Endothelial cell of umbilical vein (primary cell): ENCODE results near the gene LHX4. TPM values are rescaled to one million over a fixed set of nuclear protein-coding genes. Genes with fewer than 3 reads are reported as not detected.

Source experiments
- BruUV-seq: library from RNA; stranded (reverse); fragments of 400-500 nt; replicated peaks from 2 replicates; lab custom pipeline; 2021; lab: Mats Ljungman, UMichigan
- CTCF ChIA-PET: fragments of 300-600, 350-600 bp; sonication (Branson Sonifier 250); formaldehyde crosslinking; loops from one replicate; lab custom pipeline; 2021; ENCODE audit warnings: antibody characterized with exemption, inconsistent platforms; lab: Charles Lee
- POLR2A ChIA-PET: fragments of 300-600, 350-600 bp; sonication (Branson Sonifier 250); formaldehyde crosslinking; loops from one replicate; lab custom pipeline; 2021; ENCODE audit warnings: antibody characterized with exemption, inconsistent platforms; lab: Charles Lee
- DNase-seq: peaks from one replicate; pipeline ENCODE4 v3.0.0-alpha.2; 2011; ENCODE audit warnings: low read depth, low spot score
- FAIRE-seq: peaks from 2 replicates; lab custom pipeline; 2011; peaks lifted over from hg19 to GRCh38; lab: Jason Lieb, UNC
- H2AFZ ChIP-seq: 2 replicates; pipeline ENCODE4 v1.6.0; 2012; ENCODE audit warnings: low read depth, low read length, control low read depth, inconsistent platforms
- H3K27ac ChIP-seq: 2 replicates; pipeline ENCODE4 v1.5.1; 2011; ENCODE audit warnings: low read depth, mild to moderate bottlenecking, control low read depth, low read length, moderate library complexity; ENCODE audit not compliant: insufficient read depth
- H3K27me3 ChIP-seq, 2 experiments: 2 replicates each; pipeline versions ENCODE4 v1.6.0 to v1.6.1; 2011; ENCODE audit warnings: low read length in 2 of 2, mixed read lengths in 1 of 2; ENCODE audit not compliant: control insufficient read depth in 2 of 2, insufficient read depth in 2 of 2
- H3K36me3 ChIP-seq, 2 experiments: 2 replicates in 1 of 2; 3 replicates in 1 of 2; pipeline ENCODE4 v1.5.1; 2011; ENCODE audit warnings: low read length in 2 of 2, mild to moderate bottlenecking in 1 of 2, moderate library complexity in 1 of 2; ENCODE audit not compliant: control insufficient read depth in 2 of 2, insufficient read depth in 2 of 2; ENCODE audit errors: extremely low read depth in 1 of 2
- H3K4me1 ChIP-seq: 3 replicates; pipeline ENCODE4 v1.5.1; 2011; ENCODE audit warnings: mild to moderate bottlenecking, low read length; ENCODE audit not compliant: control insufficient read depth, insufficient read depth; ENCODE audit errors: extremely low read depth
- H3K4me2 ChIP-seq: 2 replicates; pipeline ENCODE4 v1.6.1; 2011; ENCODE audit warnings: low read length, control low read depth, mixed read lengths; ENCODE audit not compliant: insufficient read depth
- H3K4me3 ChIP-seq, 3 experiments: fragments of 200-600 bp in 1 of 3; sonication (generic), shearing (Covaris generic) in 1 of 3; replicated peaks in 1 of 3; 2 replicates each; pipeline ENCODE4 v1.5.1; 2011 to 2016; ENCODE audit warnings: control low read depth in 3 of 3, low read length in 3 of 3, mild to moderate bottlenecking in 2 of 3, inconsistent platforms in 1 of 3, low read depth in 1 of 3, moderate library complexity in 1 of 3; ENCODE audit not compliant: insufficient read depth in 1 of 3
- H3K79me2 ChIP-seq: 2 replicates; pipeline ENCODE4 v1.6.0; 2012; ENCODE audit warnings: low read length, inconsistent platforms; ENCODE audit not compliant: control insufficient read depth, insufficient read depth
- H3K9ac ChIP-seq: replicated peaks from 2 replicates; pipeline ENCODE3; 2011; ENCODE audit warnings: low read length, control low read depth; ENCODE audit not compliant: insufficient read depth; ENCODE audit errors: extremely low read depth
- H3K9me1 ChIP-seq: replicated peaks from 3 replicates; pipeline ENCODE4 v1.6.0; 2011; ENCODE audit warnings: mild to moderate bottlenecking, low read length; ENCODE audit not compliant: control insufficient read depth, insufficient read depth; ENCODE audit errors: extremely low read depth
- H3K9me3 ChIP-seq: replicated peaks from 2 replicates; pipeline ENCODE4 v1.5.1; 2012; ENCODE audit warnings: low read length, inconsistent platforms; ENCODE audit not compliant: control insufficient read depth, insufficient read depth
- H4K20me1 ChIP-seq: replicated peaks from 2 replicates; pipeline ENCODE3; 2011; ENCODE audit warnings: mild to moderate bottlenecking, low read length; ENCODE audit not compliant: control insufficient read depth, insufficient read depth; ENCODE audit errors: extremely low read depth
- EZH2 ChIP-seq: IDR thresholded peaks from 2 replicates; pipeline ENCODE4 v1.6.1; 2012; ENCODE audit warnings: borderline replicate concordance, low read depth, mild to moderate bottlenecking, moderate library complexity, low read length, inconsistent platforms; ENCODE audit not compliant: severe bottlenecking
- FOS ChIP-seq: IDR thresholded peaks from 2 replicates; pipeline ENCODE4 v1.6.1; 2011; ENCODE audit warnings: mild to moderate bottlenecking, low read length, moderate library complexity, borderline replicate concordance; ENCODE audit not compliant: insufficient read depth
- GATA2 ChIP-seq: IDR thresholded peaks from 2 replicates; pipeline ENCODE4 v1.7.0; 2011; ENCODE audit warnings: low read depth, mild to moderate bottlenecking, moderate library complexity, mixed read lengths, low read length; ENCODE audit not compliant: insufficient read length, insufficient read depth
- JUN ChIP-seq: IDR thresholded peaks from 2 replicates; pipeline ENCODE4 v1.6.1; 2011; ENCODE audit warnings: borderline replicate concordance, low read depth; ENCODE audit not compliant: insufficient read length, insufficient read depth
- MYC ChIP-seq: IDR thresholded peaks from one replicate; pipeline ENCODE4 v1.6.1; 2011; ENCODE audit warnings: mild to moderate bottlenecking, low read depth, low read length
- POLR2A ChIP-seq: IDR thresholded peaks from 2 replicates; pipeline ENCODE4 v1.6.1; 2012; ENCODE audit warnings: low read depth, mild to moderate bottlenecking, control low read depth, low read length
- POLR2AphosphoS5 ChIP-seq: IDR thresholded peaks from 2 replicates; pipeline ENCODE4 v1.6.1; 2012; ENCODE audit warnings: low read depth, mild to moderate bottlenecking, control low read depth, low read length, moderate library complexity; ENCODE audit not compliant: insufficient read depth
- dilution Hi-C: fragments of 300-500 bp; cut with MboI; formaldehyde crosslinking; loops from one replicate; pipeline ENCODE4 v1.15.0; 2019; ENCODE audit warnings: low sequenced_read_pairs; ENCODE audit not compliant: extremely low pct_ligation_motif_present
- intact Hi-C: fragments of 100-400 bp; cut with micrococcal nuclease; formaldehyde crosslinking; loops from one replicate; pipeline ENCODE4 v1.10.0; 2022
- polyA plus RNA-seq, 4 experiments: library from polyadenylated mRNA; depleted of rRNA in 3 of 4; stranded (reverse) in 3 of 4; unstranded in 1 of 4; fragments of >200 nt; gene quantifications; 2 replicates each; pipeline versions ENCODE4 v1.2.1 to v1.2.3, GENCODE V29; 2011 to 2012; ENCODE audit warnings: missing spikeins in 1 of 4
- total RNA-seq: library from RNA; stranded (reverse); gene quantifications from 2 replicates; pipeline ENCODE4 v1.2.3, GENCODE V29; 2021
- TF ChIP-seq, protein P1 (sequence below): IDR thresholded peaks from 2 replicates; pipeline ENCODE4 v1.6.1; 2011; ENCODE audit not compliant: insufficient read depth, insufficient read length
- TF ChIP-seq, protein P2 (sequence below), 2 donors: IDR thresholded peaks; 1 replicate in 1 of 2; 2 replicates in 1 of 2; pipeline ENCODE4 v1.5.1; 2011; ENCODE audit warnings: low read length in 2 of 2, mild to moderate bottlenecking in 2 of 2, moderate library complexity in 2 of 2, control low read depth in 1 of 2, inconsistent platforms in 1 of 2, low read depth in 1 of 2; ENCODE audit not compliant: insufficient read depth in 1 of 2; ENCODE audit errors: extremely low read depth in 1 of 2

The LHX4 gene
- total and polyA plus RNA-seq, 2 donors (not counting 3 experiments of a cell fraction or from before 2014, with no cell fraction given), result not detected

DNA sequence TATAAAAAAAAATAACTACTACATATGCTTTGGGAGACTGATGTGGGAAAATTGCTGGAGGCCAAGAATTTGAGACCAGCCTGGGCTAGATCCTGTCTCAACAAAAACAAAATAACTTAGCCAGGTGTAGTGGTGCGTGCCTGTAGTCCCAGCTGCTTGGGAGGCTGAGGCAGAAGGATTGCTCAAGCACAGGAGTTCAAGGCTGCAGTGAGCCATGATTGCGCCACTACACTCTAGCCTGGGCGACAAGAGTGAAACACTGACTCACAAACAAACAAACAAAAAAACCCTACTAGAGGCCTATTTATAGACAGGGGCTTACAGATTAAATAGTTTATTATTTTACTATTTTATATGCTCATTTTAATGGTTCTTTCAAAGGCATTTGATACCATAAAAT is 80.0 kb downstream of the LHX4 start:
- Histone ChIP-seq H3K9ac (no peak overlapping the region), H4K20me1 (no peaks in the 10 kb centered on the region), H3K4me1 (no peaks in the 10 kb centered on the region), H2AFZ (no peak overlapping the region), H3K9me3 (no peaks in the 10 kb centered on the region), H3K4me2 (no peak overlapping the region), H3K27ac (no peak overlapping the region), H3K36me3 (no peaks in the 10 kb centered on the region), H3K79me2 (no peaks in the 10 kb centered on the region), H3K27me3 (no peaks in the 10 kb centered on the region), H3K4me3 (no peak overlapping the region), H3K9me1 (peaks cover 2% of the 10 kb centered on the region)
- TF ChIP-seq, protein P1, sequence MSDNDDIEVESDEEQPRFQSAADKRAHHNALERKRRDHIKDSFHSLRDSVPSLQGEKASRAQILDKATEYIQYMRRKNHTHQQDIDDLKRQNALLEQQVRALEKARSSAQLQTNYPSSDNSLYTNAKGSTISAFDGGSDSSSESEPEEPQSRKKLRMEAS, result no peak
- no peak for TF ChIP-seq POLR2A
- no peak for TF ChIP-seq FOS
- no peak for TF ChIP-seq MYC
- no peak for TF ChIP-seq POLR2AphosphoS5
- TF ChIP-seq GATA2, result no peak
- TF ChIP-seq, protein P2, sequence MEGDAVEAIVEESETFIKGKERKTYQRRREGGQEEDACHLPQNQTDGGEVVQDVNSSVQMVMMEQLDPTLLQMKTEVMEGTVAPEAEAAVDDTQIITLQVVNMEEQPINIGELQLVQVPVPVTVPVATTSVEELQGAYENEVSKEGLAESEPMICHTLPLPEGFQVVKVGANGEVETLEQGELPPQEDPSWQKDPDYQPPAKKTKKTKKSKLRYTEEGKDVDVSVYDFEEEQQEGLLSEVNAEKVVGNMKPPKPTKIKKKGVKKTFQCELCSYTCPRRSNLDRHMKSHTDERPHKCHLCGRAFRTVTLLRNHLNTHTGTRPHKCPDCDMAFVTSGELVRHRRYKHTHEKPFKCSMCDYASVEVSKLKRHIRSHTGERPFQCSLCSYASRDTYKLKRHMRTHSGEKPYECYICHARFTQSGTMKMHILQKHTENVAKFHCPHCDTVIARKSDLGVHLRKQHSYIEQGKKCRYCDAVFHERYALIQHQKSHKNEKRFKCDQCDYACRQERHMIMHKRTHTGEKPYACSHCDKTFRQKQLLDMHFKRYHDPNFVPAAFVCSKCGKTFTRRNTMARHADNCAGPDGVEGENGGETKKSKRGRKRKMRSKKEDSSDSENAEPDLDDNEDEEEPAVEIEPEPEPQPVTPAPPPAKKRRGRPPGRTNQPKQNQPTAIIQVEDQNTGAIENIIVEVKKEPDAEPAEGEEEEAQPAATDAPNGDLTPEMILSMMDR (IDR thresholded peaks at IDR 0.05; ENCODE audit: extremely low read depth in 1 of 2, insufficient read depth in 1 of 2, low read depth in 1 of 2, low read length in 2 of 2), result no peak
- TF ChIP-seq JUN, result no peak
- TF ChIP-seq EZH2, result no peak
- BruUV-seq, result no TSS peak
- POLR2A ChIA-PET, result no interaction called here
- CTCF ChIA-PET, result interaction anchor here (1.9 kb wide), 1 partner anchor 57 kb away, joined by 5 read pairs; no protein-coding TSS in a partner anchor
- intact Hi-C loops (no loop called here), dilution Hi-C loops (no loop called here)
- FAIRE-seq (no peak), DNase-seq (no peak)
